ENCODE data around the gene SPIRE1. TPM values are rescaled to one million over a fixed set of nuclear protein-coding genes. Genes with fewer than 3 reads are reported as not detected.

Gene SPIRE1
- total and polyA plus RNA-seq, 3 experiments from 2014 or later, result 2.2 to 9.9 (median 8.1) TPM

- CTCF ChIA-PET, result interaction anchor here (1.0 kb wide), 1 partner anchor 266 kb away, joined by 3 read pairs; no protein-coding TSS in a partner anchor
- no peaks in the 10 kb centered on the region for H3K9me3 ChIP-seq (ENCODE audit: low read length)
These were observed 796 bp downstream of the SPIRE1 start for GRCh38 chr18:12656938-12657683.

GRCh38 chr18:12656605-12656937 is 1.3 kb downstream of the SPIRE1 start:
- Mint-ChIP-seq H3K27me3 (peaks cover 2% of the 10 kb centered on the region in 2 donors), H3K4me1 (peaks cover 17 to 25% (median 18%) of the 10 kb centered on the region in 3 donors), H3K27ac (peak overlapping the region in 5 of 8 donors; percentile 11 to 76 (median 59)), H3K4me3 (peak overlapping the region; percentile 79 to 92 (median 85)), H3K9me3 (no peaks in the 10 kb centered on the region), H3K36me3 (peaks cover 0 to 2% (median 0%) of the 10 kb centered on the region in 3 donors)
- ChIA-PET POLR2A (no interaction called here), CTCF (no interaction called here)
- H3K4me3 ChIP-seq (ENCODE audit: low read length), result peak overlapping the region; percentile 59
- no peaks in the 10 kb centered on the region for H3K27me3 ChIP-seq (ENCODE audit: insufficient read depth, low read length, poor library complexity, severe bottlenecking)
- no peaks in the 10 kb centered on the region for H3K36me3 ChIP-seq (ENCODE audit: insufficient read depth, low read length)
- H3K9me3 ChIP-seq (ENCODE audit: low read length), result no peaks in the 10 kb centered on the region
- H3K4me1 ChIP-seq (ENCODE audit: insufficient read depth, low read length), result peaks cover 7% of the 10 kb centered on the region
- H3K27ac ChIP-seq (ENCODE audit: low read depth, low read length), result peak overlapping the region; percentile 30
- no peak for DNase-seq

More at GRCh38 chr18:12656938-12657683, 796 bp downstream of the SPIRE1 start:
- peak overlapping the region; percentile 59 for H3K4me3 ChIP-seq (ENCODE audit: low read length)
- peaks cover 0 to 2% (median 0%) of the 10 kb centered on the region in 3 donors for H3K36me3 Mint-ChIP-seq
- H3K4me3 Mint-ChIP-seq, result peak overlapping the region; percentile 79 to 92 (median 85)
- H3K27ac Mint-ChIP-seq, result peak overlapping the region in 4 of 8 donors; percentile 50 to 76 (median 68)
- POLR2A ChIA-PET, result interaction anchor here (0.6 kb wide), 1 partner anchor 265 kb away, joined by 3 read pairs; no protein-coding TSS in a partner anchor
- H3K27me3 Mint-ChIP-seq, result peaks cover 0 to 2% of the 10 kb centered on the region in 2 donors
- peak in 3 of 5 donors; percentile 1 to 27 (median 2) for DNase-seq
- peaks cover 7% of the 10 kb centered on the region for H3K4me1 ChIP-seq (ENCODE audit: insufficient read depth, low read length)
- H3K36me3 ChIP-seq (ENCODE audit: insufficient read depth, low read length), result no peaks in the 10 kb centered on the region
- peaks cover 17 to 25% (median 18%) of the 10 kb centered on the region in 3 donors for H3K4me1 Mint-ChIP-seq
- no peaks in the 10 kb centered on the region for H3K9me3 Mint-ChIP-seq
- peak overlapping the region; percentile 30 for H3K27ac ChIP-seq (ENCODE audit: low read depth, low read length)
- no peaks in the 10 kb centered on the region for H3K27me3 ChIP-seq (ENCODE audit: insufficient read depth, low read length, poor library complexity, severe bottlenecking)

GRCh38 chr18:12654971-12655370 is 2.9 kb downstream of the SPIRE1 start:
- peaks cover 2 to 7% of the 10 kb centered on the region in 2 donors for H3K27me3 Mint-ChIP-seq

GRCh38 chr18:12652861-12653401 is 5.0 kb downstream of the SPIRE1 start:
- H3K9me3 Mint-ChIP-seq, result no peaks in the 10 kb centered on the region
- ChIA-PET POLR2A (no interaction called here), CTCF (no interaction called here)
- Histone ChIP-seq H3K9me3 (ENCODE audit: low read length) (no peaks in the 10 kb centered on the region), H3K36me3 (ENCODE audit: insufficient read depth, low read length) (no peaks in the 10 kb centered on the region), H3K27me3 (ENCODE audit: insufficient read depth, low read length, poor library complexity, severe bottlenecking) (no peaks in the 10 kb centered on the region), H3K4me1 (ENCODE audit: insufficient read depth, low read length) (peaks cover 7% of the 10 kb centered on the region), H3K27ac (ENCODE audit: low read depth, low read length) (no peak overlapping the region), H3K4me3 (ENCODE audit: low read length) (no peak overlapping the region)
- peaks cover 0 to 2% (median 0%) of the 10 kb centered on the region in 3 donors for H3K36me3 Mint-ChIP-seq
- H3K4me1 Mint-ChIP-seq, result peaks cover 11 to 13% (median 13%) of the 10 kb centered on the region in 3 donors
- H3K27me3 Mint-ChIP-seq, result peaks cover 2 to 7% of the 10 kb centered on the region in 2 donors
- H3K4me3 Mint-ChIP-seq, result peak overlapping the region in 1 of 7 donors; percentile 15
- H3K27ac Mint-ChIP-seq, result no peak overlapping the region
- no peak for DNase-seq

More at GRCh38 chr18:12654971-12655370, 2.9 kb downstream of the SPIRE1 start:
- Mint-ChIP-seq H3K9me3 (no peaks in the 10 kb centered on the region), H3K4me3 (peak overlapping the region in 5 of 7 donors; percentile 14 to 76 (median 39)), H3K36me3 (peaks cover 0 to 2% (median 2%) of the 10 kb centered on the region in 3 donors), H3K27ac (peak overlapping the region in 1 of 8 donors; percentile 65), H3K4me1 (peaks cover 17 to 24% (median 18%) of the 10 kb centered on the region in 3 donors)
- H3K4me3 ChIP-seq (ENCODE audit: low read length), result no peak overlapping the region
- no peak overlapping the region for H3K27ac ChIP-seq (ENCODE audit: low read depth, low read length)
- ChIA-PET POLR2A (no interaction called here), CTCF (no interaction called here)
- H3K9me3 ChIP-seq (ENCODE audit: low read length), result no peaks in the 10 kb centered on the region
- H3K27me3 ChIP-seq (ENCODE audit: insufficient read depth, low read length, poor library complexity, severe bottlenecking), result no peaks in the 10 kb centered on the region
- peaks cover 7% of the 10 kb centered on the region for H3K4me1 ChIP-seq (ENCODE audit: insufficient read depth, low read length)
- H3K36me3 ChIP-seq (ENCODE audit: insufficient read depth, low read length), result no peaks in the 10 kb centered on the region
- no peak for DNase-seq

- Mint-ChIP-seq H3K4me1 (peaks cover 9 to 11% (median 10%) of the 10 kb centered on the region in 3 donors), H3K27ac (no peak overlapping the region), H3K27me3 (peaks cover 2 to 7% of the 10 kb centered on the region in 2 donors), H3K36me3 (peaks cover 0 to 2% (median 0%) of the 10 kb centered on the region in 3 donors), H3K9me3 (no peaks in the 10 kb centered on the region), H3K4me3 (no peak overlapping the region)
- Histone ChIP-seq H3K27me3 (ENCODE audit: insufficient read depth, low read length, poor library complexity, severe bottlenecking) (no peaks in the 10 kb centered on the region), H3K27ac (ENCODE audit: low read depth, low read length) (no peak overlapping the region), H3K4me3 (ENCODE audit: low read length) (no peak overlapping the region), H3K4me1 (ENCODE audit: insufficient read depth, low read length) (peaks cover 4% of the 10 kb centered on the region), H3K36me3 (ENCODE audit: insufficient read depth, low read length) (no peaks in the 10 kb centered on the region), H3K9me3 (ENCODE audit: low read length) (no peaks in the 10 kb centered on the region)
- ChIA-PET CTCF (no interaction called here), POLR2A (no interaction called here)
- DNase-seq, result no peak
These were observed 6.3 kb downstream of the SPIRE1 start for GRCh38 chr18:12651651-12652050.

GRCh38 chr18:12647773-12648172 is 10.1 kb downstream of the SPIRE1 start:
- Histone ChIP-seq H3K4me3 (ENCODE audit: low read length) (no peak overlapping the region), H3K36me3 (ENCODE audit: insufficient read depth, low read length) (no peaks in the 10 kb centered on the region), H3K9me3 (ENCODE audit: low read length) (no peaks in the 10 kb centered on the region), H3K4me1 (ENCODE audit: insufficient read depth, low read length) (no peaks in the 10 kb centered on the region), H3K27ac (ENCODE audit: low read depth, low read length) (no peak overlapping the region), H3K27me3 (ENCODE audit: insufficient read depth, low read length, poor library complexity, severe bottlenecking) (no peaks in the 10 kb centered on the region)
- Mint-ChIP-seq H3K4me3 (no peak overlapping the region), H3K27me3 (peaks cover 8 to 15% of the 10 kb centered on the region in 2 donors), H3K4me1 (peaks cover 0 to under 1% (median 0%) of the 10 kb centered on the region in 3 donors), H3K27ac (no peak overlapping the region), H3K36me3 (peaks cover 0 to 2% (median 0%) of the 10 kb centered on the region in 3 donors), H3K9me3 (no peaks in the 10 kb centered on the region)
- no peak for DNase-seq
- ChIA-PET CTCF (no interaction called here), POLR2A (no interaction called here)

- H3K27ac Mint-ChIP-seq, result no peak overlapping the region
- Histone ChIP-seq H3K4me3 (ENCODE audit: low read length) (no peak overlapping the region), H3K36me3 (ENCODE audit: insufficient read depth, low read length) (no peaks in the 10 kb centered on the region), H3K9me3 (ENCODE audit: low read length) (no peaks in the 10 kb centered on the region), H3K27ac (ENCODE audit: low read depth, low read length) (no peak overlapping the region), H3K4me1 (ENCODE audit: insufficient read depth, low read length) (no peaks in the 10 kb centered on the region), H3K27me3 (ENCODE audit: insufficient read depth, low read length, poor library complexity, severe bottlenecking) (no peaks in the 10 kb centered on the region)
- H3K4me3 Mint-ChIP-seq, result no peak overlapping the region
- H3K9me3 Mint-ChIP-seq, result no peaks in the 10 kb centered on the region
- H3K36me3 Mint-ChIP-seq, result no peaks in the 10 kb centered on the region
- no peaks in the 10 kb centered on the region for H3K4me1 Mint-ChIP-seq
- ChIA-PET POLR2A (no interaction called here), CTCF (no interaction called here)
- H3K27me3 Mint-ChIP-seq, result peaks cover 9 to 10% of the 10 kb centered on the region in 2 donors
- DNase-seq, result no peak
These were observed 12.1 kb downstream of the SPIRE1 start for GRCh38 chr18:12645751-12646203.

- ChIA-PET POLR2A (no interaction called here), CTCF (no interaction called here)
- H3K36me3 Mint-ChIP-seq, result no peaks in the 10 kb centered on the region
- no peak overlapping the region for H3K4me3 Mint-ChIP-seq
- Histone ChIP-seq H3K36me3 (ENCODE audit: insufficient read depth, low read length) (no peaks in the 10 kb centered on the region), H3K4me3 (ENCODE audit: low read length) (no peak overlapping the region), H3K27me3 (ENCODE audit: insufficient read depth, low read length, poor library complexity, severe bottlenecking) (no peaks in the 10 kb centered on the region), H3K27ac (ENCODE audit: low read depth, low read length) (no peak overlapping the region), H3K4me1 (ENCODE audit: insufficient read depth, low read length) (no peaks in the 10 kb centered on the region), H3K9me3 (ENCODE audit: low read length) (no peaks in the 10 kb centered on the region)
- H3K4me1 Mint-ChIP-seq, result no peaks in the 10 kb centered on the region
- H3K27me3 Mint-ChIP-seq, result peaks cover 10 to 14% of the 10 kb centered on the region in 2 donors
- no peaks in the 10 kb centered on the region for H3K9me3 Mint-ChIP-seq
- no peak for DNase-seq
- H3K27ac Mint-ChIP-seq, result no peak overlapping the region
These were observed 12.7 kb downstream of the SPIRE1 start for GRCh38 chr18:12645254-12645653.
